IMR-90 (cell line): ENCODE data around the gene SOBP. TPM values are rescaled to one million over a fixed set of nuclear protein-coding genes. Genes with fewer than 3 reads are reported as not detected.

Experiments used
- ATAC-seq: fragments of 200-7000 bp; cut with Tn5 transposase; 2 replicates; pipeline ENCODE4 v1.9.1; 2020; ENCODE audit warnings: low read depth, mild to moderate bottlenecking, moderate library complexity
- BruUV-seq: library from RNA; stranded (reverse); fragments of 400-500 nt; replicated peaks from 2 replicates; lab custom pipeline; 2021; lab: Mats Ljungman, UMichigan
- CTCF ChIA-PET: fragments of 300-600 bp; formaldehyde crosslinking; extraction: SDS; loops from one replicate; lab custom pipeline; 2021; ENCODE audit warnings: antibody characterized with exemption; lab: Yijun Ruan, JAX
- POLR2A ChIA-PET: fragments of 300-600 bp; sonication (Branson Sonifier 250); formaldehyde crosslinking; loops from one replicate; lab custom pipeline; 2022; ENCODE audit warnings: antibody characterized with exemption; ENCODE audit not compliant: unreplicated experiment; lab: Charles Lee
- DNase-seq: peaks from one replicate; pipeline ENCODE4 v3.0.0; 2013
- H2AFZ ChIP-seq: replicated peaks from 2 replicates; pipeline ENCODE3; 2013; ENCODE audit warnings: low read length, mild to moderate bottlenecking; ENCODE audit not compliant: poor library complexity
- H2AK5ac ChIP-seq: 2 replicates; pipeline ENCODE4 v1.6.1; 2013; ENCODE audit warnings: low read depth, low read length, inconsistent platforms
- H2AK9ac ChIP-seq: replicated peaks from 2 replicates; pipeline ENCODE3; 2013; ENCODE audit warnings: mild to moderate bottlenecking, low read depth, low read length, moderate library complexity; ENCODE audit not compliant: poor library complexity
- H2BK120ac ChIP-seq: 2 replicates; pipeline ENCODE4 v1.6.1; 2013; ENCODE audit warnings: low read depth, low read length, inconsistent platforms
- H2BK15ac ChIP-seq: 3 replicates; pipeline ENCODE4 v1.6.1; 2013; ENCODE audit warnings: low read depth, low read length, inconsistent platforms
- H2BK20ac ChIP-seq: 2 replicates; pipeline ENCODE4 v1.6.1; 2013; ENCODE audit warnings: low read depth, mild to moderate bottlenecking, inconsistent platforms, low read length, moderate library complexity
- H2BK5ac ChIP-seq: 2 replicates; pipeline ENCODE4 v1.6.1; 2013; ENCODE audit warnings: mild to moderate bottlenecking, low read depth, low read length, inconsistent platforms; ENCODE audit not compliant: poor library complexity, severe bottlenecking
- H3K14ac ChIP-seq: replicated peaks from 2 replicates; pipeline ENCODE4 v1.6.1; 2013; ENCODE audit warnings: low read depth, low read length, inconsistent platforms
- H3K18ac ChIP-seq: 2 replicates; pipeline ENCODE4 v1.6.1; 2013; ENCODE audit warnings: low read depth, low read length, control low read depth
- H3K23ac ChIP-seq: 2 replicates; pipeline ENCODE4 v1.6.1; 2013; ENCODE audit warnings: low read depth, low read length, inconsistent platforms
- H3K27ac ChIP-seq: 2 replicates; pipeline ENCODE4 v1.5.1; 2013; ENCODE audit warnings: mild to moderate bottlenecking, control low read depth, low read length; ENCODE audit not compliant: insufficient read depth
- H3K27me3 ChIP-seq: 2 replicates; pipeline ENCODE4 v1.6.1; 2013; ENCODE audit warnings: low read length; ENCODE audit not compliant: control insufficient read depth, insufficient read depth
- H3K36me3 ChIP-seq: 2 replicates; pipeline ENCODE4 v1.6.1; 2013; ENCODE audit warnings: low read length, mixed read lengths; ENCODE audit not compliant: control insufficient read depth, insufficient read depth
- H3K4ac ChIP-seq: 2 replicates; pipeline ENCODE4 v1.6.1; 2013; ENCODE audit warnings: low read depth, low read length, inconsistent platforms
- H3K4me1 ChIP-seq: 2 replicates; pipeline ENCODE4 v1.6.1; 2013; ENCODE audit warnings: low read length, mixed read lengths; ENCODE audit not compliant: control insufficient read depth, insufficient read depth
- H3K4me2 ChIP-seq: 2 replicates; pipeline ENCODE4 v1.6.1; 2013; ENCODE audit warnings: low read depth, mild to moderate bottlenecking, control low read depth, low read length, moderate library complexity
- H3K4me3 ChIP-seq: 2 replicates; pipeline ENCODE4 v1.5.1; 2013; ENCODE audit warnings: low read depth, mild to moderate bottlenecking, control low read depth, low read length, moderate library complexity; ENCODE audit not compliant: insufficient read depth
- H3K56ac ChIP-seq: 2 replicates; pipeline ENCODE4 v1.6.1; 2013; ENCODE audit warnings: low read length, inconsistent platforms; ENCODE audit not compliant: insufficient read depth; ENCODE audit errors: extremely low read depth
- H3K79me1 ChIP-seq, 2 experiments: 2 replicates each; pipeline ENCODE4 v1.6.1; 2013; ENCODE audit warnings: low read length in 2 of 2, inconsistent platforms in 1 of 2, low read depth in 1 of 2
- H3K9ac ChIP-seq: 2 replicates; pipeline ENCODE4 v1.6.1; 2013; ENCODE audit warnings: low read depth, low read length, control low read depth
- H3K9me1 ChIP-seq: 2 replicates; pipeline ENCODE4 v1.6.1; 2013; ENCODE audit warnings: low read length, inconsistent platforms; ENCODE audit not compliant: insufficient read depth
- H3K9me3 ChIP-seq: 2 replicates; pipeline ENCODE4 v1.6.1; 2013; ENCODE audit warnings: low read length; ENCODE audit not compliant: control insufficient read depth, insufficient read depth
- H4K20me1 ChIP-seq: 2 replicates; pipeline ENCODE4 v1.6.1; 2013; ENCODE audit warnings: low read length, inconsistent platforms; ENCODE audit not compliant: insufficient read depth
- H4K5ac ChIP-seq: 2 replicates; pipeline ENCODE4 v1.6.1; 2013; ENCODE audit warnings: mild to moderate bottlenecking, low read depth, low read length, control low read depth
- H4K8ac ChIP-seq, 2 experiments: 2 replicates each; pipeline ENCODE4 v1.6.1; 2013; ENCODE audit warnings: low read depth in 2 of 2, low read length in 2 of 2, control low read depth in 1 of 2, inconsistent platforms in 1 of 2
- H4K91ac ChIP-seq: 2 replicates; pipeline ENCODE4 v1.6.1; 2013; ENCODE audit warnings: low read depth, low read length, inconsistent platforms; ENCODE audit not compliant: insufficient read depth
- CEBPB ChIP-seq: IDR thresholded peaks from 2 replicates; pipeline ENCODE4 v1.6.1; 2012; ENCODE audit warnings: low read depth, low read length, improper control_type of control experiment
- CHD1 ChIP-seq: IDR thresholded peaks from 2 replicates; pipeline ENCODE4 v1.6.1; 2012; ENCODE audit warnings: low read depth, low read length, improper control_type of control experiment
- FOS ChIP-seq: fragments of 150-350 bp; IDR thresholded peaks from 2 replicates; pipeline ENCODE4 v1.6.1; 2016; ENCODE audit warnings: low read depth, low read length
- MAFK ChIP-seq: IDR thresholded peaks from 2 replicates; pipeline ENCODE4 v1.6.1; 2012; ENCODE audit warnings: low read depth, low read length, improper control_type of control experiment
- MAZ ChIP-seq: IDR thresholded peaks from 2 replicates; pipeline ENCODE4 v1.6.1; 2012; ENCODE audit warnings: low read depth, mild to moderate bottlenecking, low read length, improper control_type of control experiment, moderate library complexity, borderline replicate concordance
- MXI1 ChIP-seq: IDR thresholded peaks from 2 replicates; pipeline ENCODE4 v1.6.1; 2012; ENCODE audit warnings: low read depth, mild to moderate bottlenecking, low read length, moderate library complexity, borderline replicate concordance
- NFE2L2 ChIP-seq: fragments of 150-350 bp; IDR thresholded peaks from 2 replicates; pipeline ENCODE4 v1.6.1; 2016; ENCODE audit warnings: low read depth, mild to moderate bottlenecking, low read length
- POLR2A ChIP-seq: IDR thresholded peaks from 2 replicates; pipeline ENCODE4 v1.6.1; 2012; ENCODE audit warnings: mild to moderate bottlenecking, low read depth, low read length
- RCOR1 ChIP-seq: IDR thresholded peaks from 2 replicates; pipeline ENCODE4 v1.6.1; 2012; ENCODE audit warnings: mild to moderate bottlenecking, low read length, improper control_type of control experiment; ENCODE audit not compliant: insufficient replicate concordance
- SMC3 ChIP-seq: fragments of 150-350 bp; IDR thresholded peaks from 2 replicates; pipeline ENCODE4 v1.6.1; 2016; ENCODE audit warnings: low read depth, mild to moderate bottlenecking, antibody characterized with exemption, low read length, moderate library complexity
- WGBS, 2 experiments: methylation state at CpG; one replicate each; pipeline versions ENCODE4 v1.1.5 to v1.1.7; 2013; ENCODE audit warnings: missing lambda C conversion rate in 2 of 2; ENCODE audit not compliant: insufficient read length in 1 of 2; ENCODE audit errors: extremely low coverage in 2 of 2; 5-methylcytosine and 5-hydroxymethylcytosine counted together
- dilution Hi-C: fragments of 300-500 bp; cut with HindIII; formaldehyde crosslinking; loops from one replicate; pipeline ENCODE4 v1.14.3; 2018; ENCODE audit warnings: low sequenced_read_pairs; ENCODE audit not compliant: unreplicated experiment
- in situ Hi-C: fragments of 300-500 bp; cut with MboI; formaldehyde crosslinking; loops from 3 replicates; pipeline ENCODE4 v1.14.3; 2019; ENCODE audit warnings: low sequenced_read_pairs, inconsistent platforms, mixed read lengths
- intact Hi-C: fragments of 100-400 bp; cut with micrococcal nuclease; formaldehyde crosslinking; loops from 2 replicates; pipeline ENCODE4 v1.10.0; 2022
- polyA plus RNA-seq, 3 experiments: library from polyadenylated mRNA; depleted of rRNA; stranded (reverse); fragments of >200 nt; gene quantifications; 2 replicates each; pipeline ENCODE4 v1.2.3, GENCODE V29; 2012; ENCODE audit warnings: low replicate concordance in 1 of 3
- total RNA-seq: library from RNA; depleted of rRNA; stranded (reverse); fragments of >200 nt; gene quantifications from 2 replicates; pipeline ENCODE4 v1.2.3, GENCODE V29; 2012
- TF ChIP-seq, protein P1 (sequence below): fragments of 150-350 bp; IDR thresholded peaks from 2 replicates; pipeline ENCODE4 v1.6.1; 2016; ENCODE audit warnings: low read depth, mild to moderate bottlenecking, low read length, moderate library complexity, borderline replicate concordance
- TF ChIP-seq, protein P2 (sequence below): fragments of 150-350 bp; IDR thresholded peaks from 2 replicates; pipeline ENCODE4 v1.6.1; 2017; ENCODE audit warnings: mild to moderate bottlenecking, antibody characterized with exemption, low read length, low read depth
- TF ChIP-seq, protein P3 (sequence below): conservative IDR thresholded peaks from 2 replicates; pipeline ENCODE4 v1.5.1; 2012; ENCODE audit warnings: mild to moderate bottlenecking, low read depth, low read length, improper control_type of control experiment

The SOBP gene
- total and polyA plus RNA-seq, 2 of the 4 experiments (the other 2 are of a cell fraction), result 0.60 to 0.72 TPM

DNA sequence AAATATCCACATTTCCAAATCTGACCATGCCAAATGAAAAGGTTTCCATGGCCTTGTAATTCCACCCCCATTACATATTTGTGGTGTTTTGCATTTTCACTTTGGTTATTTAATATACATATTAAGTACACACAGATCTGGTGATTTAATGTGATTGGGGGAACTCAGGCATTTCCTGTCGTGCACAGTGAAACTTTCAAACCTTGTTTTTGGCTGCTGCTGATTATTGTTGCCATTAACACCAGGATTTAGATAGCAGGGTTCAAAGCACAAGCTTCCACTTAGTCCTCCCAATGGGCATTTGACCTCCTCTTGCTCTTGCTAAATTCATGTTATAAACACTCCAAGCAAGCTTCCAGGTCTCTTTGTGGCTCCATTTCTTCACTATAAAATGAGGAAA is 166.5 kb downstream of the SOBP start:
- H3K79me1 ChIP-seq, result peaks cover 0 to 2% of the 10 kb centered on the region in 2 experiments; a peak in 1 of 4 replicates
- no peak overlapping the region; the same call in 1 of the 2 replicates for H3K18ac ChIP-seq
- H3K9me1 ChIP-seq, result peaks cover 9% of the 10 kb centered on the region
- H2AK9ac ChIP-seq, result no peak overlapping the region
- H3K27me3 ChIP-seq, result no peaks in the 10 kb centered on the region
- no peak overlapping the region for H3K56ac ChIP-seq
- BruUV-seq, result no TSS peak
- peaks cover 25% of the 10 kb centered on the region for H3K4me1 ChIP-seq
- H2BK5ac ChIP-seq, result no peak overlapping the region
- H3K23ac ChIP-seq, result no peak overlapping the region
- no peaks in the 10 kb centered on the region for H3K36me3 ChIP-seq
- no peak overlapping the region for H2BK120ac ChIP-seq
- H3K14ac ChIP-seq, result no peak overlapping the region
- H3K9ac ChIP-seq, result no peak overlapping the region
- in situ Hi-C loops (no loop called here), dilution Hi-C loops (no loop called here), intact Hi-C loops (loop anchor here (2.0 to 5.0 kb wide), 2 partner anchors 524 to 628 kb away; partner anchors contain the start of gene MTRES1)
- peaks cover 6% of the 10 kb centered on the region; the same call in 1 of the 2 replicates for H4K20me1 ChIP-seq
- peaks cover 2% of the 10 kb centered on the region for H3K9me3 ChIP-seq
- H4K8ac ChIP-seq, result no peak overlapping the region
- H4K91ac ChIP-seq, result no peak overlapping the region
- H2AK5ac ChIP-seq, result no peak overlapping the region
- no peak overlapping the region for H3K4ac ChIP-seq
- no peak overlapping the region for H2BK20ac ChIP-seq
- TF ChIP-seq, protein P1, sequence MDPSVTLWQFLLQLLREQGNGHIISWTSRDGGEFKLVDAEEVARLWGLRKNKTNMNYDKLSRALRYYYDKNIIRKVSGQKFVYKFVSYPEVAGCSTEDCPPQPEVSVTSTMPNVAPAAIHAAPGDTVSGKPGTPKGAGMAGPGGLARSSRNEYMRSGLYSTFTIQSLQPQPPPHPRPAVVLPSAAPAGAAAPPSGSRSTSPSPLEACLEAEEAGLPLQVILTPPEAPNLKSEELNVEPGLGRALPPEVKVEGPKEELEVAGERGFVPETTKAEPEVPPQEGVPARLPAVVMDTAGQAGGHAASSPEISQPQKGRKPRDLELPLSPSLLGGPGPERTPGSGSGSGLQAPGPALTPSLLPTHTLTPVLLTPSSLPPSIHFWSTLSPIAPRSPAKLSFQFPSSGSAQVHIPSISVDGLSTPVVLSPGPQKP, result no peak
- TF ChIP-seq MAZ (no peak), POLR2A (no peak), RCOR1 (no peak), MXI1 (no peak), NFE2L2 (no peak), CHD1 (no peak), FOS (no peak), MAFK (no peak), CEBPB (no peak), SMC3 (no peak)
- TF ChIP-seq, protein P2, sequence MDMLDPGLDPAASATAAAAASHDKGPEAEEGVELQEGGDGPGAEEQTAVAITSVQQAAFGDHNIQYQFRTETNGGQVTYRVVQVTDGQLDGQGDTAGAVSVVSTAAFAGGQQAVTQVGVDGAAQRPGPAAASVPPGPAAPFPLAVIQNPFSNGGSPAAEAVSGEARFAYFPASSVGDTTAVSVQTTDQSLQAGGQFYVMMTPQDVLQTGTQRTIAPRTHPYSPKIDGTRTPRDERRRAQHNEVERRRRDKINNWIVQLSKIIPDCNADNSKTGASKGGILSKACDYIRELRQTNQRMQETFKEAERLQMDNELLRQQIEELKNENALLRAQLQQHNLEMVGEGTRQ, result no peak
- TF ChIP-seq, protein P3, sequence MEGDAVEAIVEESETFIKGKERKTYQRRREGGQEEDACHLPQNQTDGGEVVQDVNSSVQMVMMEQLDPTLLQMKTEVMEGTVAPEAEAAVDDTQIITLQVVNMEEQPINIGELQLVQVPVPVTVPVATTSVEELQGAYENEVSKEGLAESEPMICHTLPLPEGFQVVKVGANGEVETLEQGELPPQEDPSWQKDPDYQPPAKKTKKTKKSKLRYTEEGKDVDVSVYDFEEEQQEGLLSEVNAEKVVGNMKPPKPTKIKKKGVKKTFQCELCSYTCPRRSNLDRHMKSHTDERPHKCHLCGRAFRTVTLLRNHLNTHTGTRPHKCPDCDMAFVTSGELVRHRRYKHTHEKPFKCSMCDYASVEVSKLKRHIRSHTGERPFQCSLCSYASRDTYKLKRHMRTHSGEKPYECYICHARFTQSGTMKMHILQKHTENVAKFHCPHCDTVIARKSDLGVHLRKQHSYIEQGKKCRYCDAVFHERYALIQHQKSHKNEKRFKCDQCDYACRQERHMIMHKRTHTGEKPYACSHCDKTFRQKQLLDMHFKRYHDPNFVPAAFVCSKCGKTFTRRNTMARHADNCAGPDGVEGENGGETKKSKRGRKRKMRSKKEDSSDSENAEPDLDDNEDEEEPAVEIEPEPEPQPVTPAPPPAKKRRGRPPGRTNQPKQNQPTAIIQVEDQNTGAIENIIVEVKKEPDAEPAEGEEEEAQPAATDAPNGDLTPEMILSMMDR, result no peak
- peak overlapping the region; percentile 79; the same call in 1 of the 2 replicates for H3K27ac ChIP-seq
- POLR2A ChIA-PET, result no interaction called here
- no peak overlapping the region for H3K4me3 ChIP-seq
- whole genome bisulfite sequencing, 2 experiments, result no CpG with 5 or more reads among the region's 1 CpG
- H4K5ac ChIP-seq, result no peak overlapping the region
- DNase-seq (peak; percentile 41), ATAC-seq (peak; percentile 8; the same call in 1 of the 2 replicates)
- peak overlapping the region; percentile 1; the same call in 1 of the 2 replicates for H3K4me2 ChIP-seq
- no peak overlapping the region for H2BK15ac ChIP-seq
- CTCF ChIA-PET, result interaction anchor here (0.8 to 1.6 kb wide), 2 partner anchors 10 to 339 kb away, joined by 3 to 4 read pairs; no protein-coding TSS in a partner anchor
- H2AFZ ChIP-seq, result no peak overlapping the region
